ENCODE results near the gene PLXNC1.

Gene PLXNC1

DNA sequence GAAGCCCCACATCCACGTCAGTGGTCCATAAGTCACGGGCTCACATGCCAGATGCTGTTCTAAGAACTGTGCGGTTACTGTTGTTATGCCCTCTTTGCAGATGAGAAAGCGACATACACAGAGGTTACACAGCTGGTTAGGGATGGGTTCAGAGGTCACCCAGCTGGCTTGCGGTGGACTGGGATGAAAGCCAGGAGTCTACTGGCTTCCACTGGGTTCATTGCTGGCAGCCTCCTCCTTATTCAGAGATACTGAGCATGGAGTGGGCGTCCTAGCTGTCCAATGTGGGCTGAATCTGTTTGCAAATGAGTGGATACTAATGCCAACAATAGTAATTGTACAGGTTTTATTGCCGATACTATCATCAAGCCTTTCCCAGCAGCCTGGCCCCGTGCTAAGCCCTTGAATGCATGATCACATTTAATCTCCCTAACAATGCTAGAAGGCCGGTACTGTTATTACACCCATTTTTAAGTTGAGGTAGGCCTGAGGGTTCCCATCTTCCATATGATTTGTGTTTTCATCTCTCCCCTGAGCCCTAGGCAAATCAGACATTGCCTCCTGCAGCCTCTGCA lies 129.1 kb downstream of the PLXNC1 start:
- Mint-ChIP-seq H3K4me1 (peaks cover 3% of the 10 kb centered on the region), H3K9me3 (no peaks in the 10 kb centered on the region), H3K4me3 (no peak overlapping the region), H3K36me3 (ENCODE audit: low read depth) (peaks cover 4% of the 10 kb centered on the region), H3K27ac (no peak overlapping the region), H3K27me3 (ENCODE audit: low read depth) (peaks cover 3% of the 10 kb centered on the region)
- TF ChIP-seq, protein P1, sequence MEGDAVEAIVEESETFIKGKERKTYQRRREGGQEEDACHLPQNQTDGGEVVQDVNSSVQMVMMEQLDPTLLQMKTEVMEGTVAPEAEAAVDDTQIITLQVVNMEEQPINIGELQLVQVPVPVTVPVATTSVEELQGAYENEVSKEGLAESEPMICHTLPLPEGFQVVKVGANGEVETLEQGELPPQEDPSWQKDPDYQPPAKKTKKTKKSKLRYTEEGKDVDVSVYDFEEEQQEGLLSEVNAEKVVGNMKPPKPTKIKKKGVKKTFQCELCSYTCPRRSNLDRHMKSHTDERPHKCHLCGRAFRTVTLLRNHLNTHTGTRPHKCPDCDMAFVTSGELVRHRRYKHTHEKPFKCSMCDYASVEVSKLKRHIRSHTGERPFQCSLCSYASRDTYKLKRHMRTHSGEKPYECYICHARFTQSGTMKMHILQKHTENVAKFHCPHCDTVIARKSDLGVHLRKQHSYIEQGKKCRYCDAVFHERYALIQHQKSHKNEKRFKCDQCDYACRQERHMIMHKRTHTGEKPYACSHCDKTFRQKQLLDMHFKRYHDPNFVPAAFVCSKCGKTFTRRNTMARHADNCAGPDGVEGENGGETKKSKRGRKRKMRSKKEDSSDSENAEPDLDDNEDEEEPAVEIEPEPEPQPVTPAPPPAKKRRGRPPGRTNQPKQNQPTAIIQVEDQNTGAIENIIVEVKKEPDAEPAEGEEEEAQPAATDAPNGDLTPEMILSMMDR (IDR thresholded peaks at IDR 0.05; ENCODE audit: unreplicated experiment in 3 of 3) = no peak

DNA sequence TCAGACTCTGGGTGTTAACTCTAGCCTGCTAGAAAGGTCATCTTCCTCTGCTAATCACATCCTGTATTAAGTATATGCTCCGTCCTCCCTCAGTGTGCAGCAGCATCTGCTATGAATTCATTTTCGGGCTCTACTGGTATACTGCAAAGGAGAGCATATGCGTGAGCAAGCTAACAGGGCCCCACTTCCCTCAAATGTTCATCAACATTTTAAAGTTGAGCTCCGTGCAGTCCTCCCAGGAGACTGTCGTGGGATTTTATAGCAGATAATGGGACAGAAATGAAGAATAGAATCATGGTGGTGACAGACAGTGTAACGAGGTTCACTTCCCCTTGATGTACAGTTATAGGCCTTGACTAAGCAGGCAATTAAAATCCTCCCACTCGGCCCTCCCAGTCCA lies 131.7 kb downstream of the PLXNC1 start:
- H3K36me3 Mint-ChIP-seq (ENCODE audit: low read depth) = no peaks in the 10 kb centered on the region
- peaks cover 7% of the 10 kb centered on the region for H3K27me3 Mint-ChIP-seq (ENCODE audit: low read depth)
- H3K27ac Mint-ChIP-seq = no peak overlapping the region
- peaks cover 8% of the 10 kb centered on the region for H3K4me1 Mint-ChIP-seq
- TF ChIP-seq, protein P1 (IDR thresholded peaks at IDR 0.05; ENCODE audit: unreplicated experiment in 3 of 3) = no peak
- no peaks in the 10 kb centered on the region for H3K9me3 Mint-ChIP-seq
- no peak overlapping the region for H3K4me3 Mint-ChIP-seq

DNA sequence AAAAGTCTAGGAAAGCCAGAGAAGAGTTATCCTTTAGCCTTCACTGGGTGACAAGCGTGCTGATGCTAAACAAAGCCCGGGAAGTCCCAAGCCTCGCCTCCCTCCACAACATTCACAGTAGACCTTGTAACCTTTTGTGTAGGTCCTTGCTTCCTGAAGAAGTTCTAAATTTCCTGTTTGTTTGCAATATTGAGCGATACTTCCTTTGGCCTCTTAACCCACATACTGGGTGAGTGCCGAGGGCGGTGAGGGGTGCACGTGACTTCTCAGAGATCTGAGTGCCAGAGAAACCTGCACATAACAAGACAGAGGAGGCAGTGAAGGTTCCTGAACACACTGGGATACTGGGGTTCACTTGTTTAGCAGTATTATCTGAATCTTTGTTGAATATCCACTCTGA lies 134.3 kb downstream of the PLXNC1 start:
- Mint-ChIP-seq H3K9me3 (no peaks in the 10 kb centered on the region), H3K27me3 (ENCODE audit: low read depth) (peaks cover 11% of the 10 kb centered on the region), H3K4me3 (no peak overlapping the region), H3K36me3 (ENCODE audit: low read depth) (no peaks in the 10 kb centered on the region), H3K4me1 (peaks cover 20% of the 10 kb centered on the region), H3K27ac (peak overlapping the region in 1 of 3 experiments; percentile 30)
- TF ChIP-seq, protein P1 (IDR thresholded peaks at IDR 0.05; ENCODE audit: unreplicated experiment in 3 of 3) = no peak

DNA sequence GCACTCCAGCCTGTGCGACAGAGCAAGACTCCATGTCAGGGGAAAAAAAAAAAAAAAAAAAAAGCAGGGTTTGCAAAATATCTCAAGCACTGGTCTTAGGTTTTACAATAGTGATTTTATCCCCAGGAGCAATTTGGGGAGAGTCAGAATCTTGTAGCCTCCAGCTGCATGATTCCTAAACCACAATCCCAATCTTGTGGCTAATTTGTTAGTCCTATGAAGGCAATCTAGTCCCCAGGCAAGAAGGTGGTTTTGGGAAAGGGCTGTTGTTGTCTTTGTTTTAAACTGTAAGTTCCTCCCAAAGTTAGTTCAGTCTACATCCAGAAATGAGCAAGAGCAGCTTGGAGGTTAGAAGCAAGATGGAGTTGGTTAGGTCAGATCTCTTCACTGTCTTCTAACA lies 135.7 kb downstream of the PLXNC1 start:
- Mint-ChIP-seq H3K27me3 (ENCODE audit: low read depth) (peaks cover 11% of the 10 kb centered on the region), H3K4me1 (peaks cover 31% of the 10 kb centered on the region), H3K27ac (no peak overlapping the region), H3K4me3 (no peak overlapping the region), H3K9me3 (no peaks in the 10 kb centered on the region), H3K36me3 (ENCODE audit: low read depth) (peaks cover 3% of the 10 kb centered on the region)
- TF ChIP-seq, protein P1 (IDR thresholded peaks at IDR 0.05; ENCODE audit: unreplicated experiment in 3 of 3) = no peak

DNA sequence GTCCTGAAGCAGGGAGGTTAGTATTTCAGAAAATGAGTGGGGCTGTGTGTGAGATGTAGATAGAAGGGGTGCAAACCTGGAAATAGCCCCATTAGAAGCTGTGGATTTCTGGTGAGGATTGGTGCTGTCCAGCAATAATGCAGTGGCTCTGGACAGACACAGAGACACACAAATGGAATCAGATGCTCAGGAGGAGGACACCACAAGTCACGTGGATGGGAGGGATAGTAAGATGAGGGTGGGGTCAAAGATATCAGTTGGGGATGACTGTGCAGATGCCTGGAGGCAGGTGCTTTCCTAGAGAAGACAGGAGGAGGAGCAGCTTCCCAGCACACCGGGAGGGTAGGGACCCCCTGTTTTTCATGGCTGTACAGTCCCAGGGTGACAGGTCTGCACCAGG lies 136.5 kb downstream of the PLXNC1 start:
- Mint-ChIP-seq H3K27ac (no peak overlapping the region), H3K27me3 (ENCODE audit: low read depth) (peaks cover 11% of the 10 kb centered on the region), H3K9me3 (no peaks in the 10 kb centered on the region), H3K36me3 (ENCODE audit: low read depth) (peaks cover 3% of the 10 kb centered on the region), H3K4me1 (peaks cover 39% of the 10 kb centered on the region), H3K4me3 (no peak overlapping the region)
- TF ChIP-seq, protein P1 (IDR thresholded peaks at IDR 0.05; ENCODE audit: unreplicated experiment in 3 of 3) = no peak

DNA sequence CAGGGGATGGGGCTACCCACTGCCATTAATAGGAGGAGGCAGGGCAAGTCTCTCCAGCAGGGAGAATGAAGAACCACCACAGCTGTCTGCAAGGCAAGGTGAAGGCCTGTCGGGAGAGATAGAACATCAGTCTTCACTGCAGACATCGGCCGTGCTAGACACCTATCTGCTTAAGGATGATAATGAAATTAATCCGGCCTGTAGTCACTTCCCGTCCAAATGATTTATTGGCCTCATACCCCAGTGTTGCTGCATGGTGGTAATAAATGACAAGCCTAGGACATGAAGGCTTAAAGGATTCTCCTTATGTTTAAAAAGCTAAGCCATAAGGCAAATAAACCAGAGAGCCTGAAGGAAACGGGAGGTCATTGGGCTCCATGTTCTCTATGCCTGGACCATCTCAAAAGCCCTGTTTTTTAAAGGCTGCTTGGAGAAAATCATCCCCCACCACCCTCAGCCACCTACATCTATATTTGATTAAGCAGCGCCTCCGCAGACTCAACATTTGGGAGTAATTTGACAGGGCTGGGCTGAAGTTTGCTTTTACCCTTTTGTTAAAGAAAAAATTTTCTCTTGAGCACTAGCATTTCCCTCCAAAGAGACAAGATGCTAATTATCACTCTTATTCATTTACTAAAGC lies 137.7 kb downstream of the PLXNC1 start:
- no peak overlapping the region for H3K4me3 Mint-ChIP-seq
- TF ChIP-seq, protein P1 (IDR thresholded peaks at IDR 0.05; ENCODE audit: unreplicated experiment in 3 of 3) = no peak

More for the DNA sequence above, 137.7 kb downstream of the PLXNC1 start:
- no peak overlapping the region for H3K27ac Mint-ChIP-seq
- H3K36me3 Mint-ChIP-seq (ENCODE audit: low read depth) = peaks cover 3% of the 10 kb centered on the region
- H3K9me3 Mint-ChIP-seq = no peaks in the 10 kb centered on the region
- H3K4me1 Mint-ChIP-seq = peaks cover 51% of the 10 kb centered on the region
- H3K27me3 Mint-ChIP-seq (ENCODE audit: low read depth) = peaks cover 11% of the 10 kb centered on the region

Data from nephron (organoid).